SK-MEL-5 (cell line): Measurements from ENCODE around the gene ITPR3. TPM values are rescaled to one million over a fixed set of nuclear protein-coding genes. Genes with fewer than 3 reads are reported as not detected.

Source experiments
- DNase-seq: peaks from one replicate; pipeline ENCODE4 v3.0.0-alpha.2; 2016; ENCODE audit warnings: low read depth, low spot score
- in situ Hi-C: cut with HindIII; loops from 2 replicates; pipeline ENCODE4 v1.10.0; 2016; ENCODE audit warnings: low sequenced_read_pairs, high pct_unique_total_duplicates, low pct_unique_long_range_greater_than_20kb
- total RNA-seq: library from RNA; depleted of rRNA; stranded (reverse); fragments of >200 nt; shearing (Covaris generic); gene quantifications from 2 replicates; pipeline ENCODE4 v1.2.3, GENCODE V29; 2014

The ITPR3 gene
- total RNA-seq, 1 experiment from 2014 or later: 4.3 TPM

GRCh38 chr6:33698494-33698893 is 77.4 kb downstream of the ITPR3 start:
- in situ Hi-C loops: no loop called here
- no peak for DNase-seq

- DNase-seq: no peak
- in situ Hi-C loops: no loop called here
Observed at GRCh38 chr6:33699131-33699530, 78.0 kb downstream of the ITPR3 start.

- no peak for DNase-seq
- in situ Hi-C loops: no loop called here
Observed at GRCh38 chr6:33699739-33700138, 78.6 kb downstream of the ITPR3 start.

GRCh38 chr6:33700391-33701050 is 79.4 kb downstream of the ITPR3 start:
- peak; percentile 86 for DNase-seq
- in situ Hi-C loops: no loop called here

GRCh38 chr6:33702345-33702977 is 81.3 kb downstream of the ITPR3 start:
- in situ Hi-C loops: no loop called here
- peak; percentile 65 for DNase-seq

GRCh38 chr6:33704215-33705066 is 83.3 kb downstream of the ITPR3 start:
- in situ Hi-C loops: no loop called here
- no peak for DNase-seq

- DNase-seq: no peak
- in situ Hi-C loops: no loop called here
Observed at GRCh38 chr6:33705268-33705885, 84.3 kb downstream of the ITPR3 start.

GRCh38 chr6:33705955-33706725 is 85.0 kb downstream of the ITPR3 start:
- in situ Hi-C loops: no loop called here
- DNase-seq: no peak

GRCh38 chr6:33707771-33708170 is 86.6 kb downstream of the ITPR3 start:
- DNase-seq: no peak
- in situ Hi-C loops: no loop called here

GRCh38 chr6:33708516-33709204 is 87.5 kb downstream of the ITPR3 start:
- no peak for DNase-seq
- in situ Hi-C loops: no loop called here

GRCh38 chr6:33709605-33710295 is 88.6 kb downstream of the ITPR3 start:
- in situ Hi-C loops: no loop called here
- no peak for DNase-seq

GRCh38 chr6:33710296-33711121 is 89.4 kb downstream of the ITPR3 start:
- DNase-seq: no peak
- in situ Hi-C loops: no loop called here

- DNase-seq: peak; percentile 96
- in situ Hi-C loops: no loop called here
Observed at GRCh38 chr6:33711140-33712129, 90.3 kb downstream of the ITPR3 start, which contains the start of gene UQCC2. Gene UQCC2 (minus strand): TSS chr6:33711700. CDS start chr6:33711686, 14 bp downstream.

- no peak for DNase-seq
- in situ Hi-C loops: no loop called here
Observed at GRCh38 chr6:33712914-33713313, 91.8 kb downstream of the ITPR3 start.
